GM21515 (cell line): ENCODE data around the gene AK5.

ENCODE experiments used
- ATAC-seq: cut with Tn5 transposase; IDR thresholded peaks from one replicate; pipeline ENCODE4 v1.9.1; 2021; ENCODE audit not compliant: unreplicated experiment

AK5 gene

GRCh38 chr1:77281491-77282186 is at the start of gene AK5:
Gene AK5, plus strand, starts transcription at chr1:77282019. Its CDS starts 295 bp downstream, at chr1:77282314.
- ATAC-seq, result peak; percentile 48

- ATAC-seq, result no peak
These were observed 49.0 kb upstream of the AK5 start for GRCh38 chr1:77232829-77233228.

GRCh38 chr1:77234096-77234495 is 47.7 kb upstream of the AK5 start:
- ATAC-seq, result no peak

GRCh38 chr1:77234943-77235342 is 46.9 kb upstream of the AK5 start:
- ATAC-seq, result no peak

GRCh38 chr1:77238462-77238861 is 43.4 kb upstream of the AK5 start:
- ATAC-seq, result no peak

GRCh38 chr1:77239311-77239710 is 42.5 kb upstream of the AK5 start:
- no peak for ATAC-seq

- no peak for ATAC-seq
These were observed 36.0 kb upstream of the AK5 start for GRCh38 chr1:77245830-77246229.

GRCh38 chr1:77250126-77250525 is 31.7 kb upstream of the AK5 start:
- no peak for ATAC-seq

GRCh38 chr1:77253211-77253610 is 28.6 kb upstream of the AK5 start:
- no peak for ATAC-seq

GRCh38 chr1:77263708-77264107 is 18.1 kb upstream of the AK5 start:
- ATAC-seq, result no peak

- ATAC-seq, result no peak
These were observed 16.6 kb upstream of the AK5 start for GRCh38 chr1:77265180-77265579.

GRCh38 chr1:77267035-77267434 is 14.8 kb upstream of the AK5 start:
- no peak for ATAC-seq

GRCh38 chr1:77271852-77272580 is 9.8 kb upstream of the AK5 start:
- ATAC-seq, result no peak

- no peak for ATAC-seq
These were observed 7.9 kb upstream of the AK5 start for GRCh38 chr1:77273891-77274290.

- no peak for ATAC-seq
These were observed 6.6 kb upstream of the AK5 start for GRCh38 chr1:77275194-77275593.

- no peak for ATAC-seq
These were observed 4.9 kb upstream of the AK5 start for GRCh38 chr1:77276941-77277340.

GRCh38 chr1:77279929-77280328 is 1.9 kb upstream of the AK5 start:
- ATAC-seq, result no peak

GRCh38 chr1:77280962-77281361 is 857 bp upstream of the AK5 start:
- ATAC-seq, result no peak

- ATAC-seq, result peak; percentile 30
These were observed 507 bp downstream of the AK5 start for GRCh38 chr1:77282187-77282865.

- no peak for ATAC-seq
These were observed 1.2 kb downstream of the AK5 start for GRCh38 chr1:77282866-77283539.

- ATAC-seq, result no peak
These were observed 2.0 kb downstream of the AK5 start for GRCh38 chr1:77283701-77284425.
